ENCODE data around the gene DEGS1. TPM values are rescaled to one million over a fixed set of nuclear protein-coding genes. Genes with fewer than 3 reads are reported as not detected.

The DEGS1 gene
- total RNA-seq, 1 experiment from 2014 or later: 82.8 TPM

- ChIA-PET CTCF (no interaction called here), POLR2A (no interaction called here)
- intact Hi-C loops (cut with micrococcal nuclease; ENCODE audit: unreplicated experiment): no loop called here
- BruUV-seq (replicated peaks): no TSS peak
- no peak for TF ChIP-seq SIN3A (IDR thresholded peaks at IDR 0.05; ENCODE audit: borderline replicate concordance, insufficient read depth, low read depth, low read length)
- Histone ChIP-seq H3K9me3 (ENCODE audit: control insufficient read depth, insufficient read depth, low read depth, low read length) (no peaks in the 10 kb centered on the region), H3K27me3 (ENCODE audit: control insufficient read depth, insufficient read depth, low read length) (no peaks in the 10 kb centered on the region), H3K4me1 (ENCODE audit: control insufficient read depth, insufficient read depth, low read length) (peaks cover 5% of the 10 kb centered on the region; the same call in 1 of the 2 replicates), H3K27ac (ENCODE audit: low read length) (no peak overlapping the region), H3K36me3 (ENCODE audit: control insufficient read depth, insufficient read depth, low read length) (no peaks in the 10 kb centered on the region), H3K4me3 (ENCODE audit: low read depth in 2 of 2, low read length in 2 of 2) (no peak overlapping the region)
- in situ Hi-C loops (cut with HindIII; ENCODE audit: low pct_unique_long_range_greater_than_20kb, low sequenced_read_pairs): no loop called here
- DNase-seq (ENCODE audit: low read depth, low spot score) (no peak), ATAC-seq (no peak)
Measured at GRCh38 chr1:224201853-224202252, 18.8 kb downstream of the DEGS1 start.

- in situ Hi-C loops (cut with HindIII; ENCODE audit: low pct_unique_long_range_greater_than_20kb, low sequenced_read_pairs) (no loop called here), intact Hi-C loops (cut with micrococcal nuclease; ENCODE audit: unreplicated experiment) (no loop called here)
- Histone ChIP-seq H3K27ac (ENCODE audit: low read length) (no peak overlapping the region), H3K9me3 (ENCODE audit: control insufficient read depth, insufficient read depth, low read depth, low read length) (no peaks in the 10 kb centered on the region), H3K4me1 (ENCODE audit: control insufficient read depth, insufficient read depth, low read length) (peaks cover 5% of the 10 kb centered on the region; the same call in 1 of the 2 replicates), H3K4me3 (ENCODE audit: low read depth in 2 of 2, low read length in 2 of 2) (no peak overlapping the region), H3K36me3 (ENCODE audit: control insufficient read depth, insufficient read depth, low read length) (no peaks in the 10 kb centered on the region), H3K27me3 (ENCODE audit: control insufficient read depth, insufficient read depth, low read length) (no peaks in the 10 kb centered on the region)
- DNase-seq (ENCODE audit: low read depth, low spot score) (no peak), ATAC-seq (no peak)
- ChIA-PET CTCF (no interaction called here), POLR2A (no interaction called here)
- TF ChIP-seq CTCF (IDR thresholded peaks at IDR 0.05) (no peak), TCF7L2 (IDR thresholded peaks at IDR 0.05; ENCODE audit: low read depth, low read length) (no peak), POLR2AphosphoS5 (IDR thresholded peaks at IDR 0.05; ENCODE audit: low read depth, low read length) (no peak), REST (IDR thresholded peaks at IDR 0.05; ENCODE audit: insufficient read depth in 1 of 2, low read depth in 2 of 2, low read length in 1 of 2) (no peak), SIN3A (IDR thresholded peaks at IDR 0.05; ENCODE audit: borderline replicate concordance, insufficient read depth, low read depth, low read length) (no peak)
- no TSS peak for BruUV-seq (replicated peaks)
Measured at GRCh38 chr1:224203243-224204016, 20.4 kb downstream of the DEGS1 start.

- in situ Hi-C loops (cut with HindIII; ENCODE audit: low pct_unique_long_range_greater_than_20kb, low sequenced_read_pairs) (no loop called here), intact Hi-C loops (cut with micrococcal nuclease; ENCODE audit: unreplicated experiment) (no loop called here)
- DNase-seq (ENCODE audit: low read depth, low spot score): no peak
- peak; percentile 48 for ATAC-seq
- TF ChIP-seq TCF7L2 (IDR thresholded peaks at IDR 0.05; ENCODE audit: low read depth, low read length) (no peak), CTCF (IDR thresholded peaks at IDR 0.05) (no peak), REST (IDR thresholded peaks at IDR 0.05; ENCODE audit: insufficient read depth in 1 of 2, low read depth in 2 of 2, low read length in 1 of 2) (no peak), POLR2AphosphoS5 (IDR thresholded peaks at IDR 0.05; ENCODE audit: low read depth, low read length) (no peak), SIN3A (IDR thresholded peaks at IDR 0.05; ENCODE audit: borderline replicate concordance, insufficient read depth, low read depth, low read length) (no peak)
- no peak overlapping the region for H3K4me3 ChIP-seq (ENCODE audit: low read depth in 2 of 2, low read length in 2 of 2)
- no peaks in the 10 kb centered on the region for H3K27me3 ChIP-seq (ENCODE audit: control insufficient read depth, insufficient read depth, low read length)
- H3K4me1 ChIP-seq (ENCODE audit: control insufficient read depth, insufficient read depth, low read length): peaks cover 5% of the 10 kb centered on the region; the same call in 1 of the 2 replicates
- H3K27ac ChIP-seq (ENCODE audit: low read length): no peak overlapping the region
- CTCF ChIA-PET: interaction anchor here (1.1 kb wide), 1 partner anchor 52 kb away, joined by 3 read pairs; no protein-coding TSS in a partner anchor
- no peaks in the 10 kb centered on the region for H3K36me3 ChIP-seq (ENCODE audit: control insufficient read depth, insufficient read depth, low read length)
- no TSS peak for BruUV-seq (replicated peaks)
- H3K9me3 ChIP-seq (ENCODE audit: control insufficient read depth, insufficient read depth, low read depth, low read length): no peaks in the 10 kb centered on the region
- POLR2A ChIA-PET: no interaction called here
Measured at GRCh38 chr1:224205438-224205840, 22.4 kb downstream of the DEGS1 start.
